GM10266 (cell line): ENCODE data around the gene PRKCQ.

Source experiments
- DNase-seq: peaks from one replicate; pipeline ENCODE4 v3.0.0; 2012; ENCODE audit errors: extremely low spot score
- CTCF ChIP-seq: IDR thresholded peaks from 2 replicates; pipeline ENCODE4 v1.5.1; 2012; ENCODE audit warnings: mild to moderate bottlenecking, low read depth; ENCODE audit not compliant: control insufficient read depth, insufficient read depth; ENCODE audit errors: missing control alignments

PRKCQ gene

GRCh38 chr10:6423413-6424170 lies 156.5 kb downstream of the PRKCQ start:
- TF ChIP-seq CTCF, result no peak
- no peak for DNase-seq

- no peak for DNase-seq
- no peak for TF ChIP-seq CTCF
Measured at GRCh38 chr10:6423004-6423403, 157.1 kb downstream of the PRKCQ start.

- no peak for DNase-seq
Measured at GRCh38 chr10:6418613-6419216, 161.4 kb downstream of the PRKCQ start.

GRCh38 chr10:6418167-6418566 lies 161.9 kb downstream of the PRKCQ start:
- no peak for DNase-seq
- TF ChIP-seq CTCF, result no peak

More at GRCh38 chr10:6418613-6419216, 161.4 kb downstream of the PRKCQ start:
- no peak for TF ChIP-seq CTCF

- peak; percentile 45 for DNase-seq
- peak; percentile 60 for TF ChIP-seq CTCF
Measured at GRCh38 chr10:6416892-6417512, 163.1 kb downstream of the PRKCQ start.

- TF ChIP-seq CTCF, result no peak
Measured at GRCh38 chr10:6411436-6411835, 168.6 kb downstream of the PRKCQ start.

GRCh38 chr10:6410830-6411229 lies 169.2 kb downstream of the PRKCQ start:
- TF ChIP-seq CTCF, result no peak
- DNase-seq, result no peak

More at GRCh38 chr10:6411436-6411835, 168.6 kb downstream of the PRKCQ start:
- no peak for DNase-seq
